ENCODE measurements around the gene ZNF165. TPM values are rescaled to one million over a fixed set of nuclear protein-coding genes. Genes with fewer than 3 reads are reported as not detected.

Gene ZNF165
- polyA plus RNA-seq, 1 of the 3 experiments (the other 2 are of a cell fraction) = 0.25 TPM

DNA sequence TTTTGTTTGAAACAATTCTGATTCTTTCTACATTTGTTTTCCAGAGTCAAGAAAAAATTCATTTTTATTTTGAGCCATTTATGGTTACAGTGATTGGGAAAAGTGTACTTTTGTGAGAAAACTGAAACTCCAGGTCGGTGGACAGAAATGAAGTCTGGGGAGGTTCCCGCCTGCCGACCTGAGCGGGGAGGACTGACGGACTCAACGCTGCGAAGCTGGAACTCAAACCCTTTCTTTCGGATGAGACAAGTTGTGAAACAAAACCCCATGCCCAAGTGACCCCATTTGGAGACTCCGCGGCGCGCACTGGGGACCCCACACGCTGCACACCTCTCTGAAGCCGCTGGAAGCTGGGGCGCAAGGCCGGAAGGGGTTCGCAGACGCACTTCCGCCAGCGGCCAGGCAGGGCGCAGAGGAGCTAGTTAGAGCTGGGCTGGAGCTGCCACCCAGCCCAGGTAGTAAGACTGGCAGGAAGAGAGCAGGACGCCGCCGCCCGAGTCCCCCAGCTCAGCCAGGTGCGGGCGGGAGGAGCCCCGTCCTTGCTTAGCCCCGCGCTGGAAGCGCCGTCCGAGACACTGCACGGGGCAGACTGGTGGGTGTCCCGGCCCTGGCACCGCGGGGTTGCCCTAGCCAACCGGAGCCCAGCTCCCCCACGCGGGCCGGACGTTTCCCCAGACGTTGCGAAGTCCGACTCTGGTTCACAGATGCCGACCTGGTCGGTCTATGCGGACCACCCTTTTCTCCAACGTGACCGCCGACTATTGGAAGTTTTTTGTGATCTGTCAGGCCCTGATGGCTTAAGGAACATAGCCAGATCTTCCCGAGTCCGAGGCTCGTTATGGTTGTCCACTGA lies 24.2 kb downstream of the ZNF165 start (continued):
- TF ChIP-seq CTCF (IDR thresholded peaks at IDR 0.05) (peak; percentile 51), PBX3 (IDR thresholded peaks at IDR 0.05) (no peak), EZH2phosphoT487 (IDR thresholded peaks at IDR 0.05; ENCODE audit: borderline replicate concordance, low read depth) (no peak), RFX5 (IDR thresholded peaks at IDR 0.05; ENCODE audit: low read length) (no peak), MXI1 (IDR thresholded peaks at IDR 0.05; ENCODE audit: low read depth, low read length) (0 out of 2 replicates have a peak, but pooled peaks have one; percentile 21), NFIC (IDR thresholded peaks at IDR 0.05; ENCODE audit: borderline replicate concordance) (no peak), USF1 (IDR thresholded peaks at IDR 0.05; ENCODE audit: borderline replicate concordance, low read depth) (no peak), FOXJ3 (CRISPR knock-in tag; IDR thresholded peaks at IDR 0.05) (no peak), MAX (IDR thresholded peaks at IDR 0.05; ENCODE audit: low read depth) (peak; percentile 78), ELF1 (IDR thresholded peaks at IDR 0.05) (peak; percentile 81), FOXM1 (IDR thresholded peaks at IDR 0.05; ENCODE audit: low read depth) (no peak)
- TF ChIP-seq, protein P1, sequence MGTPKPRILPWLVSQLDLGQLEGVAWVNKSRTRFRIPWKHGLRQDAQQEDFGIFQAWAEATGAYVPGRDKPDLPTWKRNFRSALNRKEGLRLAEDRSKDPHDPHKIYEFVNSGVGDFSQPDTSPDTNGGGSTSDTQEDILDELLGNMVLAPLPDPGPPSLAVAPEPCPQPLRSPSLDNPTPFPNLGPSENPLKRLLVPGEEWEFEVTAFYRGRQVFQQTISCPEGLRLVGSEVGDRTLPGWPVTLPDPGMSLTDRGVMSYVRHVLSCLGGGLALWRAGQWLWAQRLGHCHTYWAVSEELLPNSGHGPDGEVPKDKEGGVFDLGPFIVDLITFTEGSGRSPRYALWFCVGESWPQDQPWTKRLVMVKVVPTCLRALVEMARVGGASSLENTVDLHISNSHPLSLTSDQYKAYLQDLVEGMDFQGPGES (IDR thresholded peaks at IDR 0.05; ENCODE audit: low read depth, low read length) = no peak

- CTCF ChIA-PET = interaction anchor here (0.6 to 2.1 kb wide), 10 partner anchors 8 to 255 kb away, joined by 3 to 7 read pairs (median 4); partner anchors contain the start of gene ZKSCAN8
- WGBS (ENCODE audit: low lambda C conversion rate) = 10% methylated on average over 5 of the region's 5 CpGs
- H3F3A ChIP-seq (replicated peaks; ENCODE audit: insufficient read depth) = peaks cover 6% of the 10 kb centered on the region
- POLR2A ChIA-PET = interaction anchor here (0.8 to 1.2 kb wide), 11 partner anchors 11 to 819 kb away, joined by 3 to 7 read pairs (median 3); partner anchors contain the start of genes PGBD1, TRIM27, ZKSCAN4 and ZKSCAN8
- H4K20me1 ChIP-seq (ENCODE audit: insufficient read depth) = no peaks in the 10 kb centered on the region
- H3K9me3 ChIP-seq = no peaks in the 10 kb centered on the region
- H3K9ac ChIP-seq = peak overlapping the region; percentile 35
- no peaks in the 10 kb centered on the region for H3K9me2 ChIP-seq
- H3K4me2 ChIP-seq = peak overlapping the region; percentile 75
- H3K79me2 ChIP-seq (ENCODE audit: insufficient read depth) = no peaks in the 10 kb centered on the region
- H3K27me3 ChIP-seq (ENCODE audit: insufficient read depth) = no peaks in the 10 kb centered on the region
- peak; percentile 25 for DNase-seq
- H2AFZ ChIP-seq (ENCODE audit: low read depth) = peak overlapping the region; percentile 96
- peak overlapping the region; percentile 65 to 74 for H3K4me3 ChIP-seq (ENCODE audit: low read depth in 2 of 2, low read length in 1 of 2)
- no peaks in the 10 kb centered on the region for H3K36me3 ChIP-seq (replicated peaks in 1 of 2; ENCODE audit: control insufficient read depth in 1 of 2, insufficient read depth in 2 of 2, low read length in 1 of 2)
- peaks cover 0 to 3% of the 10 kb centered on the region in 2 experiments; a peak in 2 of 4 replicates for H3K4me1 ChIP-seq (ENCODE audit: control insufficient read depth in 1 of 2, insufficient read depth in 2 of 2, low read depth in 1 of 2, low read length in 1 of 2)
- H3K27ac ChIP-seq (ENCODE audit: low read depth in 2 of 2, low read length in 1 of 2) = peak overlapping the region; percentile 24 to 86; a peak in 3 of 4 replicates
- no peak for TF ChIP-seq GATA2 (CRISPR knock-in tag; IDR thresholded peaks at IDR 0.05)
- TF ChIP-seq MEF2A (IDR thresholded peaks at IDR 0.05; ENCODE audit: borderline replicate concordance, low read depth) = no peak
- TF ChIP-seq FOXM1 (IDR thresholded peaks at IDR 0.05; ENCODE audit: low read depth) = no peak
- TF ChIP-seq USF1 (IDR thresholded peaks at IDR 0.05; ENCODE audit: borderline replicate concordance, low read depth) = no peak
- no peak for TF ChIP-seq NRF1 (IDR thresholded peaks at IDR 0.05; ENCODE audit: low read depth, low read length)
- no peak for TF ChIP-seq TEAD4 (IDR thresholded peaks at IDR 0.05; ENCODE audit: borderline replicate concordance, insufficient read depth)
- no peak for TF ChIP-seq RXRA (IDR thresholded peaks at IDR 0.05; ENCODE audit: borderline replicate concordance, low read depth)
- TF ChIP-seq ELF1 (IDR thresholded peaks at IDR 0.05) = no peak
- no peak for TF ChIP-seq RFX5 (IDR thresholded peaks at IDR 0.05; ENCODE audit: low read length)
- no peak for TF ChIP-seq RCOR1 (IDR thresholded peaks at IDR 0.05; ENCODE audit: low read length)
- no peak for TF ChIP-seq PBX3 (IDR thresholded peaks at IDR 0.05)
- TF ChIP-seq FOSL2 (IDR thresholded peaks at IDR 0.05; ENCODE audit: borderline replicate concordance, low read depth) = no peak
- no peak for TF ChIP-seq GABPA (IDR thresholded peaks at IDR 0.05; ENCODE audit: low read depth)
- no peak for TF ChIP-seq MXI1 (IDR thresholded peaks at IDR 0.05; ENCODE audit: low read depth, low read length)
These were observed 24.9 kb downstream of the ZNF165 start for GRCh38 chr6:28105245-28105639.
